Prostate gland (tissue), 2 donors: ENCODE data around the gene ZNF211. TPM values are rescaled to one million over a fixed set of nuclear protein-coding genes. Genes with fewer than 3 reads are reported as not detected.
A peak's percentile ranks its signal among the peaks of the same experiment; 100 is the strongest.

ENCODE experiments used
- DNase-seq: peaks from one replicate; pipeline ENCODE4 v3.0.0-alpha.2; 2019; ENCODE audit warnings: low spot score
- H3K27ac ChIP-seq, 2 donors: fragments of 200-600 bp; sonication (generic); 2 replicates each; pipeline ENCODE4 v1.5.1; 2017 to 2019
- H3K27me3 ChIP-seq: fragments of 200-600 bp; sonication (generic); replicated peaks from 2 replicates; pipeline ENCODE4 v1.5.1; 2019; ENCODE audit not compliant: insufficient read depth
- H3K36me3 ChIP-seq, 2 donors: fragments of 200-600 bp; sonication (generic); 1 replicate in 1 of 2; 2 replicates in 1 of 2; pipeline versions ENCODE4 v1.5.1 to v1.8.1; 2017 to 2019
- H3K4me1 ChIP-seq: fragments of 200-600 bp; sonication (generic); replicated peaks from 2 replicates; pipeline ENCODE4 v1.5.1; 2019
- H3K4me3 ChIP-seq, 2 donors: fragments of 200-600 bp; sonication (generic); 2 replicates each; pipeline ENCODE4 v1.5.1; 2017 to 2019
- H3K9me3 ChIP-seq: fragments of 200-600 bp; sonication (generic); 2 replicates; pipeline ENCODE4 v1.5.1; 2017
- CTCF ChIP-seq, 4 experiments: fragments of 200-600 bp in 2 of 4; fragments of 450-650 bp in 2 of 4; sonication (generic) in 2 of 4; IDR thresholded peaks; 1 replicate in 3 of 4; 2 replicates in 1 of 4; pipeline ENCODE4 v1.5.1; 2016 to 2019; ENCODE audit warnings: antibody characterized with exemption in 4 of 4, mild to moderate bottlenecking in 2 of 4, moderate library complexity in 2 of 4
- POLR2A ChIP-seq: fragments of 450-650 bp; IDR thresholded peaks from one replicate; pipeline ENCODE4 v1.6.1; 2016; ENCODE audit warnings: antibody characterized with exemption, mild to moderate bottlenecking
- POLR2AphosphoS5 ChIP-seq: sonication (generic); formaldehyde crosslinking; IDR thresholded peaks from one replicate; pipeline ENCODE4 v1.6.1; 2017; ENCODE audit warnings: antibody characterized with exemption
- WGBS: methylation state at CpG from one replicate; pipeline ENCODE4 v1.1.5; 2018; 5-methylcytosine and 5-hydroxymethylcytosine counted together
- intact Hi-C: fragments of 100-400 bp; cut with DNase I; formaldehyde crosslinking; loops from one replicate; pipeline ENCODE4 v1.14.2; 2022
- total RNA-seq, 2 donors: library from RNA; depleted of rRNA; stranded (reverse); fragments of >200 nt; gene quantifications; one replicate each; pipeline ENCODE4 v1.1.0, GENCODE V29; 2016

Gene ZNF211
- total RNA-seq, 2 donors from 2014 or later, result 8.9 to 23.3 TPM

GRCh38 chr19:57641715-57642234, 8.8 kb downstream of the ZNF211 start:
- H3K27me3 ChIP-seq, result no peaks in the 10 kb centered on the region
- TF ChIP-seq POLR2A (no peak), CTCF (IDR thresholded peaks at IDR 0.05) (no peak), POLR2AphosphoS5 (no peak)
- intact Hi-C loops, result no loop called here
- whole genome bisulfite sequencing, result 91% methylated on average over 4 of the region's 4 CpGs
- H3K36me3 ChIP-seq, result peaks cover 12 to 25% of the 10 kb centered on the region in 2 donors
- no peaks in the 10 kb centered on the region for H3K9me3 ChIP-seq
- H3K27ac ChIP-seq, result peak overlapping the region in 1 of 2 donors; percentile 58
- DNase-seq, result no peak
- no peak overlapping the region for H3K4me3 ChIP-seq
- no peaks in the 10 kb centered on the region for H3K4me1 ChIP-seq

DNA sequence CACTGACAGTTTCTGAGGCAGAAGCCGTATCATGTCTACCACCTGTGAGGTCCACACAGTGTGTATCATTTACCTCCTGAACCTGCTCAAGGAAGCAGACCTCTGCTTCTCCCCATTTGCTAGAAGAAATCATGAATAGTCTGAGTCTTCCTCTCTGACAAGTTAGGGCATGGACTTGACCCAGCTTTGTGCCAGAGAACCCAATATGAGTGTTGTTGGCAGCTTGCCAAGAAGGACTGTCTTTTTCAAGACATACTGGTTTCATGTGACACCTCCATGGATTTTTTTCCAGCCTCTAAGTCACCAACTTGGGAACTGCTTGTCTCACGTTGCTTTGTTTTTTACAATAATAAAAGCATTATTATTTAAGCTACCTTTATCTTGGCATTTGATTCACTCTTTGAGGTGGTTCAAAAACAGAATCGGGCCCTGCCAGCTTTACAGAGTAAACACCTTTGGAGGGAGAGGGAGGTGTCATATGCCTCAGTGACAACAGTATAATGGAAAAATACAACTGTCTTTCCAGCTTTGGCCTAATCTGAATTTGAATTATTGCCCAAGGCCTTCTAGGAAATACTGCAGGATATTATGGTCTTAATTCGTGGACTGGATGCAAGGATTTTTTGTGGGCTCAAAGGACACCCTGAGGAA, 9.6 kb downstream of the ZNF211 start:
- Histone ChIP-seq H3K36me3 (peaks cover 12 to 25% of the 10 kb centered on the region in 2 donors), H3K27me3 (no peaks in the 10 kb centered on the region), H3K9me3 (no peaks in the 10 kb centered on the region), H3K4me1 (no peaks in the 10 kb centered on the region), H3K4me3 (no peak overlapping the region), H3K27ac (peak overlapping the region in 1 of 2 donors; percentile 58)
- peak; percentile 58 for DNase-seq
- WGBS, result 57% methylated on average over 4 of the region's 4 CpGs
- intact Hi-C loops, result no loop called here
- TF ChIP-seq CTCF (IDR thresholded peaks at IDR 0.05) (no peak), POLR2AphosphoS5 (peak; percentile 68), POLR2A (no peak)

- TF ChIP-seq POLR2A (no peak), POLR2AphosphoS5 (no peak), CTCF (IDR thresholded peaks at IDR 0.05) (no peak)
- Histone ChIP-seq H3K27me3 (no peaks in the 10 kb centered on the region), H3K27ac (no peak overlapping the region), H3K36me3 (peaks cover 12 to 25% of the 10 kb centered on the region in 2 donors), H3K4me3 (no peak overlapping the region), H3K9me3 (no peaks in the 10 kb centered on the region), H3K4me1 (no peaks in the 10 kb centered on the region)
- no peak for DNase-seq
- intact Hi-C loops, result no loop called here
Measured at GRCh38 chr19:57643734-57644133, 10.8 kb downstream of the ZNF211 start.

- Histone ChIP-seq H3K36me3 (no peaks in the 10 kb centered on the region), H3K9me3 (no peaks in the 10 kb centered on the region), H3K4me1 (no peaks in the 10 kb centered on the region), H3K27ac (no peak overlapping the region), H3K27me3 (no peaks in the 10 kb centered on the region), H3K4me3 (no peak overlapping the region)
- no peak for DNase-seq
- WGBS, result 47% methylated on average over 6 of the region's 6 CpGs
- intact Hi-C loops, result no loop called here
- no peak for TF ChIP-seq POLR2AphosphoS5
- TF ChIP-seq CTCF (IDR thresholded peaks at IDR 0.05), result no peak
- TF ChIP-seq POLR2A, result no peak
Measured at GRCh38 chr19:57648331-57649003, 15.5 kb downstream of the ZNF211 start.

DNA sequence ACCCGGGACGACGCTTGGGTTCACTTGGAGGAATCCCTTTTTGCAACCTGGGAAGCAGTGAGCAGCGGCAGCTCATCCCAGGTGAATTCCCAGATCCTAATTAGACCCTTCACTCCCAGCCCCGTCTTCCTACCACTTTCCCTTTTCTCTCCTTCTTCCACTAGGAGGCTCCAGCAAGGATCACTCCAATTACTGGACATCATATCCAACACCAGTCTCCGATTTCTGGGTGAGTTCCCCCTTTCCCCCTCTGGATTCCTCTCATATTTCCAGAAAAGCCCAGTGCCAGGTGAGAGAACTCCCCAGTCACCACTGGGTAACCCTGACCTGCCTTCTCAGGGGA, 18.7 kb downstream of the ZNF211 start:
- no peaks in the 10 kb centered on the region for H3K36me3 ChIP-seq
- H3K4me1 ChIP-seq, result no peaks in the 10 kb centered on the region
- TF ChIP-seq POLR2A (no peak), POLR2AphosphoS5 (no peak), CTCF (IDR thresholded peaks at IDR 0.05) (no peak)
- intact Hi-C loops, result no loop called here
- WGBS, result 25% methylated on average over 6 of the region's 6 CpGs
- no peak overlapping the region for H3K27ac ChIP-seq
- no peak for DNase-seq
- no peaks in the 10 kb centered on the region for H3K27me3 ChIP-seq
- H3K4me3 ChIP-seq, result no peak overlapping the region
- H3K9me3 ChIP-seq, result no peaks in the 10 kb centered on the region
